Thyroid gland (tissue), 4 donors: Measurements from ENCODE around the gene VAPA.

Source experiments
- POLR2A ChIP-seq, 2 donors: fragments of 450-650 bp; IDR thresholded peaks; one replicate each; pipeline ENCODE4 v1.6.1; 2017; ENCODE audit warnings: antibody characterized with exemption in 2 of 2, mild to moderate bottlenecking in 2 of 2, moderate library complexity in 1 of 2
- TF ChIP-seq, protein P1 (sequence below), 6 experiments: fragments of 200-600 bp in 3 of 6; fragments of 450-650 bp in 3 of 6; sonication (generic) in 3 of 6; IDR thresholded peaks; one replicate each; pipeline ENCODE4 v1.5.1; 2016 to 2019; ENCODE audit warnings: antibody characterized with exemption in 6 of 6, mild to moderate bottlenecking in 2 of 6, inconsistent platforms in 1 of 6, moderate library complexity in 1 of 6

DNA sequence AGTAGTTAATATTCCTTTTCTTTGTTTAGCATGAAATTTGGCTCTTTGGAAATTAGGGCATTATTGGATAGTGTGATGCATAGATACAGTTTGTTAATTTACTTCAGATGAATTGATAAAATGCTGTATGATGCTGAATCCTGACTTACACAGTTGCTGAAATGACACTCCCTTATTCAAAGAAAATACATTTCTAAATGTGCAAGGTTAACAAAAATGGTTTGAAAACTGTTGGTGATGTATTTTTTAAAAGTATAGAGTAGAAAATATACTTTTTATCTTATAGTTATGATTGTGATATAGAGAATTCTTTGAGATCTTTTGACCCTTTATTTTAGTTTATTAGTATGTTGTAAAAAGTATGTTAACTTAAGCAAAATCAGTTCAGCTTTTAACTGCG, 27.8 kb downstream of the VAPA start:
- TF ChIP-seq, protein P1, sequence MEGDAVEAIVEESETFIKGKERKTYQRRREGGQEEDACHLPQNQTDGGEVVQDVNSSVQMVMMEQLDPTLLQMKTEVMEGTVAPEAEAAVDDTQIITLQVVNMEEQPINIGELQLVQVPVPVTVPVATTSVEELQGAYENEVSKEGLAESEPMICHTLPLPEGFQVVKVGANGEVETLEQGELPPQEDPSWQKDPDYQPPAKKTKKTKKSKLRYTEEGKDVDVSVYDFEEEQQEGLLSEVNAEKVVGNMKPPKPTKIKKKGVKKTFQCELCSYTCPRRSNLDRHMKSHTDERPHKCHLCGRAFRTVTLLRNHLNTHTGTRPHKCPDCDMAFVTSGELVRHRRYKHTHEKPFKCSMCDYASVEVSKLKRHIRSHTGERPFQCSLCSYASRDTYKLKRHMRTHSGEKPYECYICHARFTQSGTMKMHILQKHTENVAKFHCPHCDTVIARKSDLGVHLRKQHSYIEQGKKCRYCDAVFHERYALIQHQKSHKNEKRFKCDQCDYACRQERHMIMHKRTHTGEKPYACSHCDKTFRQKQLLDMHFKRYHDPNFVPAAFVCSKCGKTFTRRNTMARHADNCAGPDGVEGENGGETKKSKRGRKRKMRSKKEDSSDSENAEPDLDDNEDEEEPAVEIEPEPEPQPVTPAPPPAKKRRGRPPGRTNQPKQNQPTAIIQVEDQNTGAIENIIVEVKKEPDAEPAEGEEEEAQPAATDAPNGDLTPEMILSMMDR (IDR thresholded peaks at IDR 0.05): no peak
- no peak for TF ChIP-seq POLR2A (IDR thresholded peaks at IDR 0.05)
